ENCODE data around the gene GRPEL1. TPM values are rescaled to one million over a fixed set of nuclear protein-coding genes. Genes with fewer than 3 reads are reported as not detected.

GRPEL1 gene
- total RNA-seq, 1 donor from 2014 or later = 20.3 TPM

GRCh38 chr4:7050481-7051143 lies 17.3 kb downstream of the GRPEL1 start:
- H3K4me3 Mint-ChIP-seq (ENCODE audit: unreplicated experiment) = no peak overlapping the region
- peaks cover 8% of the 10 kb centered on the region for H3K36me3 Mint-ChIP-seq (ENCODE audit: low read depth, unreplicated experiment)
- no peak for TF ChIP-seq CTCF (IDR thresholded peaks at IDR 0.05; ENCODE audit: unreplicated experiment)
- H3K4me1 Mint-ChIP-seq (ENCODE audit: unreplicated experiment) = peaks cover 27% of the 10 kb centered on the region
- H3K27me3 Mint-ChIP-seq (ENCODE audit: unreplicated experiment) = peaks cover 3% of the 10 kb centered on the region
- no peak for DNase-seq (ENCODE audit: low spot score)
- no peak overlapping the region for H3K27ac Mint-ChIP-seq (ENCODE audit: unreplicated experiment)
- H3K9me3 Mint-ChIP-seq (ENCODE audit: unreplicated experiment) = no peaks in the 10 kb centered on the region

- Mint-ChIP-seq H3K27ac (ENCODE audit: unreplicated experiment) (no peak overlapping the region), H3K9me3 (ENCODE audit: unreplicated experiment) (no peaks in the 10 kb centered on the region), H3K4me1 (ENCODE audit: unreplicated experiment) (peaks cover 27% of the 10 kb centered on the region), H3K36me3 (ENCODE audit: low read depth, unreplicated experiment) (peaks cover 16% of the 10 kb centered on the region), H3K27me3 (ENCODE audit: unreplicated experiment) (peaks cover 6% of the 10 kb centered on the region), H3K4me3 (ENCODE audit: unreplicated experiment) (no peak overlapping the region)
- no peak for TF ChIP-seq CTCF (IDR thresholded peaks at IDR 0.05; ENCODE audit: unreplicated experiment)
- no peak for DNase-seq (ENCODE audit: low spot score)
These were observed 18.1 kb downstream of the GRPEL1 start for GRCh38 chr4:7049739-7050138.

GRCh38 chr4:7049295-7049694 lies 18.6 kb downstream of the GRPEL1 start:
- DNase-seq (ENCODE audit: low spot score) = no peak
- H3K4me1 Mint-ChIP-seq (ENCODE audit: unreplicated experiment) = peaks cover 27% of the 10 kb centered on the region
- H3K4me3 Mint-ChIP-seq (ENCODE audit: unreplicated experiment) = no peak overlapping the region
- H3K9me3 Mint-ChIP-seq (ENCODE audit: unreplicated experiment) = no peaks in the 10 kb centered on the region
- peaks cover 9% of the 10 kb centered on the region for H3K27me3 Mint-ChIP-seq (ENCODE audit: unreplicated experiment)
- H3K36me3 Mint-ChIP-seq (ENCODE audit: low read depth, unreplicated experiment) = peaks cover 15% of the 10 kb centered on the region
- no peak for TF ChIP-seq CTCF (IDR thresholded peaks at IDR 0.05; ENCODE audit: unreplicated experiment)
- H3K27ac Mint-ChIP-seq (ENCODE audit: unreplicated experiment) = no peak overlapping the region

GRCh38 chr4:7048642-7049041 lies 19.2 kb downstream of the GRPEL1 start:
- DNase-seq (ENCODE audit: low spot score) = no peak
- peaks cover 13% of the 10 kb centered on the region for H3K36me3 Mint-ChIP-seq (ENCODE audit: low read depth, unreplicated experiment)
- no peak overlapping the region for H3K27ac Mint-ChIP-seq (ENCODE audit: unreplicated experiment)
- H3K4me3 Mint-ChIP-seq (ENCODE audit: unreplicated experiment) = no peak overlapping the region
- no peak for TF ChIP-seq CTCF (IDR thresholded peaks at IDR 0.05; ENCODE audit: unreplicated experiment)
- peaks cover 24% of the 10 kb centered on the region for H3K4me1 Mint-ChIP-seq (ENCODE audit: unreplicated experiment)
- H3K27me3 Mint-ChIP-seq (ENCODE audit: unreplicated experiment) = peaks cover 11% of the 10 kb centered on the region
- H3K9me3 Mint-ChIP-seq (ENCODE audit: unreplicated experiment) = no peaks in the 10 kb centered on the region

GRCh38 chr4:7046971-7047370 lies 20.9 kb downstream of the GRPEL1 start:
- no peak for TF ChIP-seq CTCF (IDR thresholded peaks at IDR 0.05; ENCODE audit: unreplicated experiment)
- DNase-seq (ENCODE audit: low spot score) = no peak
- Mint-ChIP-seq H3K9me3 (ENCODE audit: unreplicated experiment) (no peaks in the 10 kb centered on the region), H3K27ac (ENCODE audit: unreplicated experiment) (no peak overlapping the region), H3K4me1 (ENCODE audit: unreplicated experiment) (peaks cover 28% of the 10 kb centered on the region), H3K36me3 (ENCODE audit: low read depth, unreplicated experiment) (peaks cover 13% of the 10 kb centered on the region), H3K27me3 (ENCODE audit: unreplicated experiment) (peaks cover 11% of the 10 kb centered on the region), H3K4me3 (ENCODE audit: unreplicated experiment) (no peak overlapping the region)
